HepG2 (cell line): ENCODE data around the gene LASP1. TPM values are rescaled to one million over a fixed set of nuclear protein-coding genes. Genes with fewer than 3 reads are reported as not detected.

ENCODE experiments used
- AHR ChIP-seq: IDR thresholded peaks from 2 replicates; pipeline ENCODE4 v1.6.1; 2018; ENCODE audit warnings: missing genetic modification reagents, missing compliant biosample characterization
- CHD4 ChIP-seq: fragments of 200-600 bp; sonication (generic); IDR thresholded peaks from 2 replicates; pipeline ENCODE4 v1.7.0; 2017; ENCODE audit warnings: mild to moderate bottlenecking, low read length, borderline replicate concordance
- CREM ChIP-seq, 2 experiments: sonication (generic) in 1 of 2; formaldehyde crosslinking in 1 of 2; IDR thresholded peaks; 2 replicates each; pipeline versions ENCODE4 v1.4.0 to v1.6.1; 2016 to 2020; ENCODE audit warnings: antibody characterized with exemption in 1 of 2, mild to moderate bottlenecking in 1 of 2, missing genetic modification reagents in 1 of 2
- FIP1L1 ChIP-seq: fragments of 200-400 bp; formaldehyde crosslinking; IDR thresholded peaks from 2 replicates; pipeline ENCODE4 v1.6.1; 2018; ENCODE audit warnings: low read depth, mild to moderate bottlenecking, low read length, moderate library complexity, borderline replicate concordance; ENCODE audit not compliant: insufficient read depth
- ISL2 ChIP-seq: sonication (generic); formaldehyde crosslinking; IDR thresholded peaks from 2 replicates; pipeline ENCODE4 v1.5.0; 2020; ENCODE audit warnings: missing genetic modification reagents
- JUND ChIP-seq: sonication (generic); formaldehyde crosslinking; IDR thresholded peaks from 2 replicates; pipeline ENCODE4 v1.8.0; 2022; ENCODE audit warnings: mild to moderate bottlenecking, missing genetic modification reagents
- NRL ChIP-seq: sonication (generic); formaldehyde crosslinking; IDR thresholded peaks from 2 replicates; pipeline ENCODE4 v1.5.0; 2020; ENCODE audit warnings: missing genetic modification reagents, mild to moderate bottlenecking, moderate library complexity, borderline replicate concordance
- PAF1 ChIP-seq: IDR thresholded peaks from 2 replicates; pipeline ENCODE4 v1.6.1; 2016; ENCODE audit warnings: missing genetic modification reagents, missing compliant biosample characterization
- PRMT3 ChIP-seq: sonication (generic); formaldehyde crosslinking; IDR thresholded peaks from 2 replicates; pipeline ENCODE4 v1.8.1; 2022; ENCODE audit warnings: low read depth, mild to moderate bottlenecking, moderate library complexity, missing genetic modification reagents, borderline replicate concordance
- PTBP1 ChIP-seq: fragments of 200-400 bp; formaldehyde crosslinking; IDR thresholded peaks from 2 replicates; pipeline ENCODE4 v1.6.1; 2018; ENCODE audit warnings: low read length, low read depth; ENCODE audit not compliant: poor library complexity, severe bottlenecking
- SRY ChIP-seq: sonication (generic); formaldehyde crosslinking; IDR thresholded peaks from 2 replicates; pipeline ENCODE4 v1.8.0; 2022; ENCODE audit warnings: mild to moderate bottlenecking, missing genetic modification reagents
- THAP8 ChIP-seq: sonication (generic); formaldehyde crosslinking; IDR thresholded peaks from 2 replicates; pipeline ENCODE4 v1.5.1; 2020; ENCODE audit warnings: missing genetic modification reagents, mild to moderate bottlenecking, borderline replicate concordance
- ZNF441 ChIP-seq: sonication (generic); formaldehyde crosslinking; IDR thresholded peaks from 2 replicates; pipeline ENCODE4 v1.7.0; 2021; ENCODE audit warnings: missing genetic modification reagents, borderline replicate concordance
- ZNF549 ChIP-seq: sonication (generic); formaldehyde crosslinking; IDR thresholded peaks from 2 replicates; pipeline ENCODE4 v1.5.0; 2020; ENCODE audit warnings: missing genetic modification reagents
- ZNF646 ChIP-seq: sonication (generic); formaldehyde crosslinking; IDR thresholded peaks from 2 replicates; pipeline ENCODE4 v1.9.0; 2021; ENCODE audit warnings: mild to moderate bottlenecking, missing genetic modification reagents
- ZNF672 ChIP-seq: sonication (generic); formaldehyde crosslinking; IDR thresholded peaks from 2 replicates; pipeline ENCODE4 v1.8.1; 2022; ENCODE audit warnings: missing genetic modification reagents
- ZNF687 ChIP-seq: sonication (generic); formaldehyde crosslinking; IDR thresholded peaks from 2 replicates; pipeline ENCODE4 v1.5.1; 2020; ENCODE audit warnings: mild to moderate bottlenecking, missing genetic modification reagents, moderate library complexity
- polyA plus RNA-seq, 8 experiments: library from polyadenylated mRNA; depleted of rRNA in 3 of 8; stranded (reverse) in 7 of 8; unstranded in 1 of 8; fragments of >200 nt; fragmentation: Illumina TruSeq in 4 of 8; extraction: Trizol in 4 of 8; gene quantifications; 2 replicates each; pipeline versions ENCODE4 v1.2.1 to v1.2.3, GENCODE V29; 2011 to 2016; ENCODE audit warnings: low read depth in 4 of 8, missing spikeins in 1 of 8, mixed read lengths in 1 of 8; ENCODE audit not compliant: insufficient read depth in 1 of 8
- total RNA-seq, 5 experiments: library from RNA; depleted of rRNA; stranded (reverse); fragments of >200 nt; fragmentation: Illumina TruSeq; extraction: Trizol; gene quantifications; 2 replicates each; pipeline ENCODE4 v1.2.3, GENCODE V29; 2016; ENCODE audit warnings: low read depth in 1 of 5

The LASP1 gene
- total and polyA plus RNA-seq, 2 of the 13 experiments (the other 11 are each of a cell fraction or from before 2014, with no cell fraction given), result 70.1 to 97.0 TPM

- TF ChIP-seq ZNF687 (CRISPR knock-in tag), result peak; percentile 98
- TF ChIP-seq FIP1L1, result no peak
- peak; percentile 96 for TF ChIP-seq NRL (CRISPR knock-in tag)
- TF ChIP-seq ZNF646 (CRISPR knock-in tag), result no peak
- TF ChIP-seq AHR (CRISPR knock-in tag), result 0 out of 2 replicates have a peak, but pooled peaks have one; percentile 92
- peak; percentile 91; the same call in 1 of the 2 replicates for TF ChIP-seq THAP8 (CRISPR knock-in tag)
- no peak for TF ChIP-seq ZNF672
- peak; percentile 94 for TF ChIP-seq SRY (CRISPR knock-in tag)
- TF ChIP-seq CHD4, result no peak
- peak; percentile 100 for TF ChIP-seq CREM (IDR thresholded peaks at IDR 0.05)
- TF ChIP-seq CREM (CRISPR knock-in tag; IDR thresholded peaks at IDR 0.05), result peak; percentile 100
- TF ChIP-seq ISL2 (CRISPR knock-in tag), result peak; percentile 75
- TF ChIP-seq ZNF549 (CRISPR knock-in tag), result no peak
- 0 out of 2 replicates have a peak, but pooled peaks have one; percentile 57 for TF ChIP-seq PAF1 (CRISPR knock-in tag)
- peak; percentile 48 for TF ChIP-seq ZNF441 (CRISPR knock-in tag)
- 0 out of 2 replicates have a peak, but pooled peaks have one; percentile 36 for TF ChIP-seq JUND (CRISPR knock-in tag)
- no peak for TF ChIP-seq PRMT3 (CRISPR knock-in tag)
- peak; percentile 41 for TF ChIP-seq PTBP1
These were observed 44.7 kb upstream of the LASP1 start, which contains the start of gene CWC25 (continued) for GRCh38 chr17:38824899-38825761.
